Transverse colon (tissue), 4 donors: ENCODE measurements around the gene CCDC110. TPM values are rescaled to one million over a fixed set of nuclear protein-coding genes. Genes with fewer than 3 reads are reported as not detected.

ENCODE experiments used
- DNase-seq: peaks from one replicate; pipeline ENCODE4 v3.0.0-alpha.2; 2019
- H3K27ac ChIP-seq, 4 donors: fragments of 200-600 bp; sonication (generic); 2 replicates each; pipeline ENCODE4 v1.5.1; 2016 to 2018; ENCODE audit warnings: inconsistent platforms in 4 of 4
- H3K27me3 ChIP-seq: fragments of 200-600 bp; sonication (generic); 2 replicates; pipeline ENCODE4 v1.5.1; 2017; ENCODE audit warnings: inconsistent platforms
- H3K36me3 ChIP-seq, 4 donors: fragments of 200-600 bp; sonication (generic); 2 replicates each; pipeline ENCODE4 v1.5.1; 2017 to 2019; ENCODE audit warnings: inconsistent platforms in 4 of 4
- H3K4me1 ChIP-seq, 4 donors: fragments of 200-600 bp; sonication (generic); 2 replicates each; pipeline ENCODE4 v1.5.1; 2017 to 2020; ENCODE audit warnings: inconsistent platforms in 4 of 4
- H3K4me3 ChIP-seq, 4 donors: fragments of 200-600 bp; sonication (generic); 1 replicate in 1 of 4; 2 replicates in 3 of 4; pipeline versions ENCODE4 v1.5.1 to v1.6.1; 2017 to 2019; ENCODE audit warnings: inconsistent platforms in 4 of 4
- H3K9me3 ChIP-seq, 2 donors: fragments of 200-600 bp; sonication (generic); 2 replicates each; pipeline ENCODE4 v1.5.1; 2017 to 2019; ENCODE audit warnings: inconsistent platforms in 2 of 2
- CTCF ChIP-seq, 5 experiments: fragments of 200-600 bp in 3 of 5; fragments of 450-650 bp in 2 of 5; sonication (generic) in 3 of 5; IDR thresholded peaks; 1 replicate in 2 of 5; 2 replicates in 3 of 5; pipeline ENCODE4 v1.5.1; 2016 to 2017; ENCODE audit warnings: antibody characterized with exemption in 5 of 5, inconsistent platforms in 3 of 5, mild to moderate bottlenecking in 2 of 5, moderate library complexity in 1 of 5
- EP300 ChIP-seq: sonication (generic); formaldehyde crosslinking; IDR thresholded peaks from one replicate; pipeline ENCODE4 v1.6.1; 2017; ENCODE audit warnings: antibody characterized with exemption, low read depth
- POLR2A ChIP-seq: fragments of 450-650 bp; IDR thresholded peaks from one replicate; pipeline ENCODE4 v1.6.1; 2016; ENCODE audit warnings: antibody characterized with exemption, mild to moderate bottlenecking, moderate library complexity
- POLR2AphosphoS5 ChIP-seq, 3 donors: sonication (generic); formaldehyde crosslinking; IDR thresholded peaks; one replicate each; pipeline ENCODE4 v1.6.1; 2016; ENCODE audit warnings: antibody characterized with exemption in 3 of 3
- WGBS, 2 donors: methylation state at CpG; one replicate each; pipeline ENCODE4 v1.1.5; 2018; ENCODE audit warnings: low coverage in 1 of 2; 5-methylcytosine and 5-hydroxymethylcytosine counted together
- in situ Hi-C, 4 donors: fragments of 200-750 bp; cut with MboI; loops; one replicate each; pipeline versions ENCODE4 v1.15.0 to v1.15.1; 2017; ENCODE audit warnings: low sequenced_read_pairs in 3 of 4, low pct_ligation_motif_present in 1 of 4, low pct_unique_long_range_greater_than_20kb in 1 of 4
- intact Hi-C: fragments of 100-400 bp; cut with DNase I; formaldehyde crosslinking; loops from one replicate; pipeline ENCODE4 v1.15.1; 2023; ENCODE audit warnings: low total_unique reads
- total RNA-seq, 4 donors: library from RNA; depleted of rRNA; stranded (reverse); fragments of >200 nt; gene quantifications; one replicate each; pipeline ENCODE4 v1.1.0, GENCODE V29; 2016

The CCDC110 gene
- total RNA-seq, 4 donors from 2014 or later = 2.5 to 3.0 TPM; not detected in 2

- WGBS, 2 donors = 98 to 100% methylated on average over 1 to 4 of the region's 4 CpGs
- peaks cover 0 to 51% (median 12%) of the 10 kb centered on the region in 4 donors for H3K36me3 ChIP-seq
- no peaks in the 10 kb centered on the region for H3K27me3 ChIP-seq
- no peak for DNase-seq
- no peak overlapping the region for H3K27ac ChIP-seq
- H3K9me3 ChIP-seq = no peaks in the 10 kb centered on the region
- H3K4me3 ChIP-seq = no peak overlapping the region
- H3K4me1 ChIP-seq = peaks cover 2 to 13% (median 8%) of the 10 kb centered on the region in 4 donors
- intact Hi-C loops (no loop called here), in situ Hi-C loops (no loop called here)
- TF ChIP-seq POLR2AphosphoS5 (IDR thresholded peaks at IDR 0.05) = no peak
- no peak for TF ChIP-seq CTCF (IDR thresholded peaks at IDR 0.05)
- TF ChIP-seq POLR2A = no peak
- no peak for TF ChIP-seq EP300
Observed at GRCh38 chr4:185404031-185404430, 67.5 kb downstream of the CCDC110 start.

- Histone ChIP-seq H3K27me3 (no peaks in the 10 kb centered on the region), H3K36me3 (peaks cover 0 to 38% (median 10%) of the 10 kb centered on the region in 4 donors), H3K27ac (peak overlapping the region; percentile 20 to 100 (median 60)), H3K4me3 (peak overlapping the region in 1 of 4 donors; percentile 14), H3K9me3 (no peaks in the 10 kb centered on the region), H3K4me1 (peaks cover 2 to 43% (median 17%) of the 10 kb centered on the region in 4 donors)
- WGBS, 2 donors = 27 to 46% methylated on average over 8 of the region's 8 CpGs
- TF ChIP-seq CTCF (IDR thresholded peaks at IDR 0.05) (no peak), EP300 (no peak), POLR2AphosphoS5 (IDR thresholded peaks at IDR 0.05) (peak in 2 of 3 donors; percentile 46 to 53), POLR2A (peak; percentile 11)
- intact Hi-C loops = loop anchor here (5.0 kb wide), 1 partner anchor 192 kb away; the partner anchor contains the start of gene SNX25
- in situ Hi-C loops = loop anchor here in 2 of 4 donors (10.0 kb wide), 2 partner anchors 185 to 195 kb away; partner anchors contain the start of genes CFAP97 (in 1 of the 2) and SNX25 (in 1 of the 2)
- peak; percentile 48 for DNase-seq
Observed at GRCh38 chr4:185399466-185399865, 72.1 kb downstream of the CCDC110 start.

GRCh38 chr4:185398618-185399017 is 72.9 kb downstream of the CCDC110 start:
- H3K9me3 ChIP-seq = no peaks in the 10 kb centered on the region
- TF ChIP-seq POLR2AphosphoS5 (IDR thresholded peaks at IDR 0.05) (no peak), EP300 (no peak), POLR2A (no peak), CTCF (IDR thresholded peaks at IDR 0.05) (no peak)
- peaks cover 0 to 36% (median 10%) of the 10 kb centered on the region in 4 donors for H3K36me3 ChIP-seq
- no peaks in the 10 kb centered on the region for H3K27me3 ChIP-seq
- WGBS, 2 donors = 42 to 52% methylated on average over 2 of the region's 2 CpGs
- peak overlapping the region in 1 of 4 donors; percentile 14 for H3K4me3 ChIP-seq
- in situ Hi-C loops (loop anchor here in 2 of 4 donors (10.0 kb wide), 2 partner anchors 184 to 194 kb away; partner anchors contain the start of genes CFAP97 (in 1 of the 2) and SNX25 (in 1 of the 2)), intact Hi-C loops (loop anchor here (5.0 kb wide), 1 partner anchor 191 kb away; the partner anchor contains the start of gene SNX25)
- no peak for DNase-seq
- H3K27ac ChIP-seq = peak overlapping the region; percentile 20 to 100 (median 98)
- peaks cover 2 to 43% (median 17%) of the 10 kb centered on the region in 4 donors for H3K4me1 ChIP-seq

GRCh38 chr4:185396724-185397385 is 74.7 kb downstream of the CCDC110 start, which contains the start of gene ANKRD37:
Gene ANKRD37, plus strand, starts transcription at chr4:185396841. Its CDS starts 83 bp downstream, at chr4:185396924.
- peaks cover 0 to 19% (median 3%) of the 10 kb centered on the region in 4 donors for H3K36me3 ChIP-seq
- peak within 1 kb of the TSS; percentile 97 to 100 (median 99) for H3K27ac ChIP-seq
- H3K9me3 ChIP-seq = no peaks in the 10 kb centered on the region
- in situ Hi-C loops = loop anchor here in 2 of 4 donors (10.0 kb wide), 2 partner anchors 182 to 192 kb away; partner anchors contain the start of genes CFAP97 (in 1 of the 2) and SNX25 (in 1 of the 2)
- H3K4me1 ChIP-seq = peaks cover 2 to 43% (median 17%) of the 10 kb centered on the region in 4 donors
- H3K27me3 ChIP-seq = no peaks in the 10 kb centered on the region
- TF ChIP-seq EP300 (no peak), POLR2AphosphoS5 (IDR thresholded peaks at IDR 0.05) (peak; percentile 52 to 96 (median 96)), POLR2A (peak; percentile 95), CTCF (IDR thresholded peaks at IDR 0.05) (peak in 2 of 5 experiments; percentile 47 to 51)
- peak; percentile 62 for DNase-seq
- 11% methylated on average over 22 of the region's 38 CpGs; no CpG with 5 or more reads in 1 of the 2 donors for WGBS, 2 donors
- intact Hi-C loops = loop anchor here (5.0 kb wide), 1 partner anchor 190 kb away; the partner anchor contains the start of gene SNX25
- peak within 1 kb of the TSS; percentile 57 to 80 (median 68) for H3K4me3 ChIP-seq
